ENCODE measurements around the gene TRPM8. TPM values are rescaled to one million over a fixed set of nuclear protein-coding genes. Genes with fewer than 3 reads are reported as not detected.

Gene TRPM8
- total RNA-seq, 1 donor from 2014 or later = not detected

DNA sequence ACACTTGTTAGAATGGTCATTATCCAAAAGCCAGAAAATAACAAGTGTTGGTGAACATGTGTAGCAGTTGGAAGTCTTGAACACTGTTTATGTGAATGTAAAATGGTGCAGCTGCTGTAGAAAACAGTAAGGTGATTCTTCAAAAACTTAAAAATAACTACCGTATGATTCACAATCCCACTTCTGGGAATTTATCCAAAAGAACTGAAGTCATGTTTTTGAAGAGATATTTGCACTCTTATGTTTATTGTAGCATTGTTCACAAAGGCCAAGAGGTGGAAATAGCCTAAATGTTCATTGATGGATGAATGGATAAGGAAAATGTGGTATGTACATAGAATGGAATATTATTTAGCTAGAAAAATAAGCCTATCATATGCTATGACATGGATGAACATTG lies 127.0 kb downstream of the TRPM8 start:
- DNase-seq (ENCODE audit: low read depth, low spot score) = no peak

- no peak for DNase-seq (ENCODE audit: low read depth, low spot score)
These were observed 129.3 kb downstream of the TRPM8 start for GRCh38 chr2:234046521-234046920.

DNA sequence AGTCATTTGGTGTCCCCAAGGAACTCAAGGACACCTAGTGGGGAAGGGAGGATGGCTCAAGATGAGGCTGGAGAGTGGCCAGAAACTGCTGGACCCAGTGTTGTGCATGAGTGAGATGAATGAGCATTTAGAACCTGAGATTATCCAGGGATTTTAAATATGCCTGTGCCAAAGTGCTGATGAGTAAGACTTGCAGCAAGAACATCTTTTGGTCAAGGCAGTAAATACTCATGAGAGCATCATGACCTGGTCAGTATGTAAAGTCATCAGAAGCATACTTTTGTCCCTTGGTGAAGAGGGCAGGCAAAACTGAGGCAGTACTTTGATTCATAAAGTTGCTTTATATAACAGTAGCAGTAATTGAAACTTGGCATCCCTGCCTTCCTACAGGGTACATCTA lies 130.2 kb downstream of the TRPM8 start:
- DNase-seq (ENCODE audit: low read depth, low spot score) = no peak

- DNase-seq (ENCODE audit: low read depth, low spot score) = no peak
These were observed 130.9 kb downstream of the TRPM8 start for GRCh38 chr2:234048049-234048448.

DNA sequence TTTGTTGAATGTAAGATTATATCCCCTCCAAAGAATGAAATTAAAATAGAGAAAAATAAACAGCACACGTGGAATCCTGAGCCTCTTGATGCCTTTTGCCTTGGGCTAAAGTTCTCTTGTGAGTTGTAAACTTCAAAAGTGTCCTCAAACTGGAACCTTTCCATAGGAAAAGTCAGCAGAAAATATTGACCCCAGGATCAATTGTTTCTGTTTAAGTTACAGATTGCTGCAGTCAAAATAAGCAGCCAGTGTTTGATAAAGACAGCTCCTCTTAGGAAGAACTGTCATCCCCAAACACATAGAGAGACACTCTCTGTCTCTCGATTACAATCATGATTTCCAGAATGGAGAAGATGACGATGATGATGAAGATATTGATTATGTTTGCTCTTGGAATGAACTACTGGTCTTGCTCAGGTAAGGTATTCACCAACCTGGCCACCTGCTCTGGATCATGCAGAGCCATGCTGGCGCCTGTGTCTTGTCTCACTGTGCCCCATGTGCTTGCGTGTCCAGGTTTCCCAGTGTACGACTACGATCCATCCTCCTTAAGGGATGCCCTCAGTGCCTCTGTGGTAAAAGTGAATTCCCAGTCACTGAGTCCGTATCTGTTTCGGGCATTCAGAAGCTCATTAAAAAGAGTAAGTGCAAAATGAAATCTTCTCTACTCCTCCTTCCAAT lies 133.4 kb downstream of the TRPM8 start, which contains the start of gene SPP2:
TSS of gene SPP2 (plus strand) at position 248 of the 681 bp plus-strand sequence. CDS start at position 333, 85 bp downstream.
- DNase-seq (ENCODE audit: low read depth, low spot score) = no peak

DNA sequence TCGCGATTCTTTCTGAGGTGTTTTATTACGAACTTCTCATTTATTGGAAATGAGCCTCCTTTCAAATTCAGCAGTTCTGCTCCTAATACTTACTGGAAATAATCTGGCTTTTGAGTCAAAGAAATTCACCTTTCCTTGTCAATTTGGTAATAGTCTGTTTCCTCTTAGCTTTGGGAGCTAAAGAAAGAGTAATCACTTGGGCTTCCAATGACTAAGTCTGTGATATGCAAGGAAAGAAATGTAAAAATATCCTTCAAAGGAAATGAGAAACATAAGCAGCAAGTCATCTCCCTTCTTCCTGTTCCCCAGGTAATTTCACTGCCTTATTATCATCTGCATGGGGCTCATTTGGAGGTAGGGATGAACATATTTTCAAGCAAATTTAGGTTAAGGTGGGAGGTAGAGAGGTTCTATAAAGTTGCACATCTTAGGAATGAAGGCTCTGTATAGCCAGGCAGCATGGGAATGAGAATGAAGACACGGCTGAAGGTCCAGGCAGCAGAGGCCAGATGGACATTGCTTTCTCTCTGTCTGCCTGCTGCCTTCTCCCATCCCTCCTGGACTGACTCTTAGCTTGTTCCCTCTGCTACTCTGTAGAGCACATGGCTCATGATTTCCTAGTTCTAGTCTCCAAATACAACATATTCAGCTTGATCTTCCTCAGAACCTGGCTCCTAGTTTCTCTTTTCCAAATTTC lies 134.3 kb downstream of the TRPM8 start:
- DNase-seq (ENCODE audit: low read depth, low spot score) = no peak

GRCh38 chr2:234058881-234059280 lies 141.7 kb downstream of the TRPM8 start:
- no peak for DNase-seq (ENCODE audit: low read depth, low spot score)

- no peak for DNase-seq (ENCODE audit: low read depth, low spot score)
These were observed 143.1 kb downstream of the TRPM8 start for GRCh38 chr2:234060236-234060635.

DNA sequence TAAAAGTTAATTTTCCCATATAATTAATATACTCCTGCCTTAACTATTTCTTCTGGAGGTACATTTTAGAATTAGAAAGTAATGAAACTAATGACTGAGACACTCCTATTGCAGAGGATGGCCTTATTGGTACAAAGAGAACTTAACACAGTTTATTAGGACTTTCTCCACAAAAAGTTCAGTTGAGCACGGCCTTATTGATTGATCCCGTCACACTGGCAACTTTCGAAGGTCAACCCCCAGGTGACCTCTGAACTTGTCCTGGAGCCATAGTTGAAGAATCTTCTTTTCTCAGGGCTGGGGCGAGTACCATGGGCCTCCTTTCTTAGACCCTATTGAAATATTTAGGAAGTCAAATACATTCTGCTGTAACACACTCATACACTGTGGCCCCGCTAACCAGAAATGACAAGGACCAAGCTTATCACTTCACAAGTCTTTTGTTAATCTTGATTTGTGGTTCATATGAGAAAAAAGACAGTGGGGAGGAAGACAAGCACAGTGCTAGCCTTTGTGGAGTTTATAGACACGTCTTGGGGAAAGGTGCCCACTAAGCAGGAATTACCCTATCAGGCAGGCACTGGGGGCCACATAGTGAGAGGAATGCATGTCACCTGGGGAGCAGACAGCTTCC lies 144.6 kb downstream of the TRPM8 start:
- DNase-seq (ENCODE audit: low read depth, low spot score) = no peak

GRCh38 chr2:234066587-234066986 lies 149.4 kb downstream of the TRPM8 start:
- no peak for DNase-seq (ENCODE audit: low read depth, low spot score)

Other genes starting within 250 kb of the TRPM8 start
- not detected in 2 replicates for gene UGT1A9, start 245.5 kb upstream of the TRPM8 start, total RNA-seq
- gene UGT1A7, start 235.5 kb upstream of the TRPM8 start, total RNA-seq = not detected in 2 replicates
- not detected in 2 replicates for gene UGT1A6, start 224.5 kb upstream of the TRPM8 start, total RNA-seq
- not detected in 2 replicates for gene UGT1A5, start 204.5 kb upstream of the TRPM8 start, total RNA-seq
- gene UGT1A4, start 198.6 kb upstream of the TRPM8 start, total RNA-seq = not detected in 2 replicates
- gene UGT1A3, start 188.3 kb upstream of the TRPM8 start, total RNA-seq = not detected in 2 replicates
- gene UGT1A1, start 157.1 kb upstream of the TRPM8 start, total RNA-seq = not detected in 2 replicates
- not detected in 2 replicates for gene MROH2A, start 139.0 kb upstream of the TRPM8 start, total RNA-seq
- gene HJURP, start 62.8 kb upstream of the TRPM8 start, total RNA-seq = 13.1 and 30.9 TPM in 2 replicates
- not detected in 2 replicates for gene SPP2, start 133.3 kb downstream of the TRPM8 start, total RNA-seq